HG03095 (cell line): ENCODE results near the gene MVB12A.

Experiments used
- ATAC-seq: cut with Tn5 transposase; IDR thresholded peaks from one replicate; pipeline ENCODE4 v1.9.1; 2021; ENCODE audit warnings: moderate library complexity; ENCODE audit not compliant: unreplicated experiment

The MVB12A gene

GRCh38 chr19:17404621-17405249 is 15.1 kb upstream of the MVB12A start:
- no peak for ATAC-seq

- ATAC-seq = peak; percentile 76
Observed at GRCh38 chr19:17405250-17406045, 14.4 kb upstream of the MVB12A start, which contains the start of gene BST2. Gene BST2 (minus strand): TSS chr19:17405630. CDS start chr19:17405575, 55 bp downstream.

- peak; percentile 13 for ATAC-seq
Observed at GRCh38 chr19:17406046-17406886, 13.6 kb upstream of the MVB12A start.

GRCh38 chr19:17406887-17407196 is 13.0 kb upstream of the MVB12A start:
- no peak for ATAC-seq

- ATAC-seq = no peak
Observed at GRCh38 chr19:17409990-17410389, 9.9 kb upstream of the MVB12A start.

- ATAC-seq = no peak
Observed at GRCh38 chr19:17411801-17412200, 8.0 kb upstream of the MVB12A start.

- no peak for ATAC-seq
Observed at GRCh38 chr19:17414097-17414496, 5.8 kb upstream of the MVB12A start.

GRCh38 chr19:17415121-17415520 is 4.7 kb upstream of the MVB12A start:
- no peak for ATAC-seq

- no peak for ATAC-seq
Observed at GRCh38 chr19:17418710-17419109, 1.1 kb upstream of the MVB12A start.

- ATAC-seq = no peak
Observed at GRCh38 chr19:17419154-17419620, 660 bp upstream of the MVB12A start.

- ATAC-seq = no peak
Observed at GRCh38 chr19:17420475-17420924, 653 bp downstream of the MVB12A start.

GRCh38 chr19:17421942-17422341 is 2.1 kb downstream of the MVB12A start:
- no peak for ATAC-seq

GRCh38 chr19:17423429-17424208 is 3.8 kb downstream of the MVB12A start:
- ATAC-seq = no peak

GRCh38 chr19:17424743-17425365 is 5.0 kb downstream of the MVB12A start:
- no peak for ATAC-seq

- ATAC-seq = no peak
Observed at GRCh38 chr19:17429641-17430113, 9.8 kb downstream of the MVB12A start.

- ATAC-seq = no peak
Observed at GRCh38 chr19:17431417-17431816, 11.6 kb downstream of the MVB12A start.

GRCh38 chr19:17435218-17435617 is 15.4 kb downstream of the MVB12A start:
- ATAC-seq = no peak

- ATAC-seq = no peak
Observed at GRCh38 chr19:17436094-17436873, 16.4 kb downstream of the MVB12A start.

GRCh38 chr19:17436874-17437267 is 17.0 kb downstream of the MVB12A start:
- ATAC-seq = no peak
